GM23338 (cell line): ENCODE results near the gene ZNF337. TPM values are rescaled to one million over a fixed set of nuclear protein-coding genes. Genes with fewer than 3 reads are reported as not detected.

Experiments used
- ATAC-seq: fragments of 200-7000 bp; cut with Tn5 transposase; 3 replicates; pipeline ENCODE4 v1.9.1; 2020
- DNase-seq: peaks from one replicate; pipeline ENCODE4 v3.0.0-alpha.2; 2015; ENCODE audit warnings: low spot score
- H2AFZ ChIP-seq: fragments of 200-600 bp; sonication (generic); 2 replicates; pipeline ENCODE4 v1.8.0; 2016; ENCODE audit warnings: antibody characterized with exemption, mild to moderate bottlenecking, moderate library complexity
- H3F3A ChIP-seq: fragments of 200-600 bp; sonication (generic); replicated peaks from 2 replicates; pipeline ENCODE4 v1.8.0; 2017; ENCODE audit warnings: antibody characterized with exemption, mixed run types, low read depth
- H3K27ac ChIP-seq: fragments of 200-600 bp; sonication (generic); 2 replicates; pipeline ENCODE4 v1.6.1; 2016; ENCODE audit warnings: low read depth
- H3K27me3 ChIP-seq: fragments of 200-600 bp; sonication (generic); 2 replicates; pipeline ENCODE4 v1.8.0; 2016; ENCODE audit warnings: mild to moderate bottlenecking, mixed run types, moderate library complexity; ENCODE audit not compliant: insufficient read depth
- H3K36me3 ChIP-seq: fragments of 200-600 bp; sonication (generic); 2 replicates; pipeline ENCODE4 v1.8.0; 2016; ENCODE audit warnings: mild to moderate bottlenecking; ENCODE audit not compliant: insufficient read depth
- H3K4me1 ChIP-seq: fragments of 200-600 bp; sonication (generic); 2 replicates; pipeline ENCODE4 v1.8.0; 2016; ENCODE audit warnings: mild to moderate bottlenecking, moderate library complexity; ENCODE audit not compliant: insufficient read depth
- H3K4me2 ChIP-seq: fragments of 200-600 bp; sonication (generic); 2 replicates; pipeline ENCODE4 v1.7.1; 2017; ENCODE audit warnings: mixed run types
- H3K4me3 ChIP-seq: fragments of 200-600 bp; sonication (generic); 2 replicates; pipeline ENCODE4 v1.6.1; 2016; ENCODE audit warnings: mixed run types
- H3K79me2 ChIP-seq: fragments of 200-600 bp; sonication (generic); replicated peaks from 2 replicates; pipeline ENCODE4 v1.8.0; 2017; ENCODE audit warnings: mild to moderate bottlenecking; ENCODE audit not compliant: insufficient read depth
- H3K9me2 ChIP-seq: fragments of 200-600 bp; sonication (generic); 2 replicates; pipeline ENCODE4 v1.8.0; 2017; ENCODE audit not compliant: insufficient read depth
- H4K20me1 ChIP-seq: fragments of 200-600 bp; sonication (generic); replicated peaks from 2 replicates; pipeline ENCODE4 v1.8.0; 2017; ENCODE audit warnings: mild to moderate bottlenecking; ENCODE audit not compliant: insufficient read depth
- H3K27ac Mint-ChIP-seq: 2 replicates; pipeline ENCODE4 v1.8.0; 2020; ENCODE audit warnings: inconsistent platforms, mild to moderate bottlenecking, moderate library complexity, mixed read lengths
- H3K27me3 Mint-ChIP-seq: 3 replicates; pipeline ENCODE4 v1.8.0; 2022; ENCODE audit warnings: low read depth, mild to moderate bottlenecking, moderate library complexity, mixed read lengths, inconsistent platforms; ENCODE audit not compliant: insufficient read depth, poor library complexity
- H3K36me3 Mint-ChIP-seq: 3 replicates; pipeline ENCODE4 v1.8.0; 2021; ENCODE audit warnings: low read depth, mild to moderate bottlenecking, inconsistent platforms, moderate library complexity, mixed read lengths
- H3K4me1 Mint-ChIP-seq: 3 replicates; pipeline ENCODE4 v1.8.0; 2020; ENCODE audit warnings: mild to moderate bottlenecking, inconsistent platforms, mixed read lengths
- H3K4me3 Mint-ChIP-seq: 3 replicates; pipeline ENCODE4 v1.8.0; 2021; ENCODE audit warnings: moderate library complexity, mild to moderate bottlenecking, inconsistent platforms, mixed read lengths
- H3K9me3 Mint-ChIP-seq: 3 replicates; pipeline ENCODE4 v1.8.0; 2020; ENCODE audit warnings: moderate library complexity, mild to moderate bottlenecking, inconsistent platforms, mixed read lengths
- CREB1 ChIP-seq: fragments of 250-450 bp; sonication (Bioruptor Pico); IDR thresholded peaks from 2 replicates; pipeline ENCODE4 v1.5.0; 2020; ENCODE audit warnings: low read depth, mild to moderate bottlenecking, moderate library complexity
- EZH2 ChIP-seq: fragments of 200-600 bp; sonication (generic); IDR thresholded peaks from one replicate; pipeline ENCODE4 v1.8.0; 2017; ENCODE audit warnings: antibody characterized with exemption, mild to moderate bottlenecking, low read depth; ENCODE audit not compliant: unreplicated experiment
- EZH2phosphoT487 ChIP-seq: fragments of 200-600 bp; sonication (generic); IDR thresholded peaks from one replicate; pipeline ENCODE4 v1.8.1; 2018; ENCODE audit warnings: antibody characterized with exemption; ENCODE audit not compliant: unreplicated experiment
- JUNB ChIP-seq: IDR thresholded peaks from one replicate; pipeline ENCODE4 v1.6.1; 2016; ENCODE audit warnings: antibody characterized with exemption; ENCODE audit not compliant: unreplicated experiment
- NANOG ChIP-seq: IDR thresholded peaks from 2 replicates; pipeline ENCODE4 v1.6.1; 2016; ENCODE audit warnings: antibody characterized with exemption, borderline replicate concordance
- POLR2AphosphoS5 ChIP-seq: IDR thresholded peaks from 2 replicates; pipeline ENCODE4 v1.6.1; 2016; ENCODE audit warnings: antibody characterized with exemption, low read depth
- STAT1 ChIP-seq: IDR thresholded peaks from one replicate; pipeline ENCODE4 v1.6.1; 2016; ENCODE audit warnings: antibody characterized with exemption; ENCODE audit not compliant: unreplicated experiment
- ZNF114 ChIP-seq: fragments of 250-450 bp; sonication (Bioruptor Pico); IDR thresholded peaks from 2 replicates; pipeline ENCODE4 v1.5.0; 2020; ENCODE audit warnings: mild to moderate bottlenecking, moderate library complexity
- ZNF331 ChIP-seq: fragments of 250-450 bp; sonication (Bioruptor Pico); IDR thresholded peaks from 2 replicates; pipeline ENCODE4 v1.5.0; 2020; ENCODE audit warnings: low read depth, mild to moderate bottlenecking, moderate library complexity
- polyA plus RNA-seq: library from polyadenylated mRNA; unstranded; fragments of >200 nt; fragmentation: Nextera tagmentation; extraction: Ambion mirVana; gene quantifications from 2 replicates; pipeline ENCODE4 v1.2.1, GENCODE V29; 2016
- total RNA-seq: library from RNA; depleted of rRNA; stranded (reverse); fragments of >200 nt; shearing (Covaris generic); gene quantifications from 2 replicates; pipeline ENCODE4 v1.2.3, GENCODE V29; 2014
- TF ChIP-seq, protein P1 (sequence below): IDR thresholded peaks from one replicate; pipeline ENCODE4 v1.6.1; 2018; ENCODE audit warnings: antibody characterized with exemption; ENCODE audit not compliant: unreplicated experiment
- TF ChIP-seq, protein P2 (sequence below): IDR thresholded peaks from 2 replicates; pipeline ENCODE4 v1.6.1; 2016; ENCODE audit warnings: antibody characterized with exemption

Gene ZNF337
- total and polyA plus RNA-seq, 2 experiments from 2014 or later, result 2.1 to 6.3 TPM

DNA sequence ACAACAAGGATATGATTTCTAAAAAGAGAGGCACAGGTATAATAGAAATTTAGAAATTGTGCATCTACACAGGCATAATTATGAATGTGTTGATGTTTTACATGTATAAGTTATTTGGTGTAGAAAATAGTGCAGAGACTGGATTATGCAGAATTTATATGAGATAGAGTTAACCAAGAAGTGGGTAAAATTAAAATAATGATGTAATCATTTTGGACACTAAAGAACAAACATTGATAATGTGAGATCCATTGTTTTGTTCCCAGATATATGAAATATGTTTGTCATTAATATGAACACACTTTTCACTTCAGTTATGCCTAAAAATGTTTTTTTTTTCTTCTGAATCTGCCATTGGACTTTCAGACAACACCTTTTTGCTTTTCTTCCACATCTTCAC lies 37.2 kb upstream of the ZNF337 start (continued):
- TF ChIP-seq EZH2 (no peak), ZNF114 (no peak), STAT1 (no peak), EZH2phosphoT487 (no peak), NANOG (no peak)
- TF ChIP-seq, protein P1, sequence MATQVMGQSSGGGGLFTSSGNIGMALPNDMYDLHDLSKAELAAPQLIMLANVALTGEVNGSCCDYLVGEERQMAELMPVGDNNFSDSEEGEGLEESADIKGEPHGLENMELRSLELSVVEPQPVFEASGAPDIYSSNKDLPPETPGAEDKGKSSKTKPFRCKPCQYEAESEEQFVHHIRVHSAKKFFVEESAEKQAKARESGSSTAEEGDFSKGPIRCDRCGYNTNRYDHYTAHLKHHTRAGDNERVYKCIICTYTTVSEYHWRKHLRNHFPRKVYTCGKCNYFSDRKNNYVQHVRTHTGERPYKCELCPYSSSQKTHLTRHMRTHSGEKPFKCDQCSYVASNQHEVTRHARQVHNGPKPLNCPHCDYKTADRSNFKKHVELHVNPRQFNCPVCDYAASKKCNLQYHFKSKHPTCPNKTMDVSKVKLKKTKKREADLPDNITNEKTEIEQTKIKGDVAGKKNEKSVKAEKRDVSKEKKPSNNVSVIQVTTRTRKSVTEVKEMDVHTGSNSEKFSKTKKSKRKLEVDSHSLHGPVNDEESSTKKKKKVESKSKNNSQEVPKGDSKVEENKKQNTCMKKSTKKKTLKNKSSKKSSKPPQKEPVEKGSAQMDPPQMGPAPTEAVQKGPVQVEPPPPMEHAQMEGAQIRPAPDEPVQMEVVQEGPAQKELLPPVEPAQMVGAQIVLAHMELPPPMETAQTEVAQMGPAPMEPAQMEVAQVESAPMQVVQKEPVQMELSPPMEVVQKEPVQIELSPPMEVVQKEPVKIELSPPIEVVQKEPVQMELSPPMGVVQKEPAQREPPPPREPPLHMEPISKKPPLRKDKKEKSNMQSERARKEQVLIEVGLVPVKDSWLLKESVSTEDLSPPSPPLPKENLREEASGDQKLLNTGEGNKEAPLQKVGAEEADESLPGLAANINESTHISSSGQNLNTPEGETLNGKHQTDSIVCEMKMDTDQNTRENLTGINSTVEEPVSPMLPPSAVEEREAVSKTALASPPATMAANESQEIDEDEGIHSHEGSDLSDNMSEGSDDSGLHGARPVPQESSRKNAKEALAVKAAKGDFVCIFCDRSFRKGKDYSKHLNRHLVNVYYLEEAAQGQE, result no peak

DNA sequence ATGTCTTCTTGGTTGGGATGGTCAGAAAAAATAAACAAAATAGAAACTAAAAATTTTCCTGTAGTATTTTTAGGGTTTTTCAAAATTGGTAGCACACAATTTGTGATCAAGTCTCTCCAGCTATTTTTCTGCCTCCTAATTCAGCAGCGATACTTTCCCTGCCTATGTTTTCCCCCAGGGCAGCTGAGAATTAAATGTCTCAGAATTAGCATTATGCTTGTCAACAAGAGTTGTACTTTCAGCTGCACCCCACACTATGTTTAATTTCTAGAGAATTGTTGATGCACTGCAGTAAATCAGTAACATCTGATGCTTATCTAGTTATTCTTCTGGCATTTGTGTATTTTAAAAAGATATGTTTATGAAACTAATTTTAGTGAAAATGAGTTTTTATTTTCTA lies 34.2 kb upstream of the ZNF337 start:
- H3K4me1 ChIP-seq, result no peaks in the 10 kb centered on the region
- no peaks in the 10 kb centered on the region for H3K36me3 ChIP-seq
- Mint-ChIP-seq H3K27ac (no peak overlapping the region), H3K4me1 (no peaks in the 10 kb centered on the region), H3K36me3 (peaks cover 2% of the 10 kb centered on the region; the same call in 1 of the 3 replicates), H3K4me3 (no peak overlapping the region), H3K27me3 (no peaks in the 10 kb centered on the region), H3K9me3 (peaks cover 11% of the 10 kb centered on the region)
- H2AFZ ChIP-seq, result no peak overlapping the region
- no peaks in the 10 kb centered on the region for H3F3A ChIP-seq
- TF ChIP-seq JUNB (no peak), ZNF114 (no peak), ZNF331 (no peak), CREB1 (CRISPR knock-in tag) (no peak), NANOG (no peak), EZH2phosphoT487 (no peak), STAT1 (no peak), POLR2AphosphoS5 (no peak), EZH2 (no peak)
- TF ChIP-seq, protein P1, result no peak
- TF ChIP-seq, protein P2, sequence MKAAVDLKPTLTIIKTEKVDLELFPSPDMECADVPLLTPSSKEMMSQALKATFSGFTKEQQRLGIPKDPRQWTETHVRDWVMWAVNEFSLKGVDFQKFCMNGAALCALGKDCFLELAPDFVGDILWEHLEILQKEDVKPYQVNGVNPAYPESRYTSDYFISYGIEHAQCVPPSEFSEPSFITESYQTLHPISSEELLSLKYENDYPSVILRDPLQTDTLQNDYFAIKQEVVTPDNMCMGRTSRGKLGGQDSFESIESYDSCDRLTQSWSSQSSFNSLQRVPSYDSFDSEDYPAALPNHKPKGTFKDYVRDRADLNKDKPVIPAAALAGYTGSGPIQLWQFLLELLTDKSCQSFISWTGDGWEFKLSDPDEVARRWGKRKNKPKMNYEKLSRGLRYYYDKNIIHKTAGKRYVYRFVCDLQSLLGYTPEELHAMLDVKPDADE, result no peak
- H3K27ac ChIP-seq, result no peak overlapping the region
- no peaks in the 10 kb centered on the region for H3K27me3 ChIP-seq
- H3K4me2 ChIP-seq, result no peak overlapping the region
- no peaks in the 10 kb centered on the region for H3K79me2 ChIP-seq
- DNase-seq (no peak), ATAC-seq (no peak)
- no peak overlapping the region for H3K4me3 ChIP-seq
- no peaks in the 10 kb centered on the region for H3K9me2 ChIP-seq
- no peaks in the 10 kb centered on the region for H4K20me1 ChIP-seq
